Neural cell (in vitro differentiated cells): ENCODE data around the gene MLH1. TPM values are rescaled to one million over a fixed set of nuclear protein-coding genes. Genes with fewer than 3 reads are reported as not detected.

Source experiments
- H2AFZ ChIP-seq: fragments of 200-600, 300-800 bp; sonication (generic), shearing (Covaris generic); 2 replicates; pipeline ENCODE4 v1.6.0; 2014; ENCODE audit warnings: low read depth, mild to moderate bottlenecking, antibody characterized with exemption, low read length, moderate library complexity
- H3F3A ChIP-seq: fragments of 200-600 bp; shearing (Covaris generic); 2 replicates; pipeline ENCODE4 v1.6.1; 2016; ENCODE audit warnings: mild to moderate bottlenecking, moderate library complexity, mixed read lengths, antibody characterized with exemption, low read length; ENCODE audit not compliant: insufficient read depth, poor library complexity, severe bottlenecking
- H3K27ac ChIP-seq: fragments of 200-600, 300-800 bp; sonication (generic), shearing (Covaris generic); 2 replicates; pipeline ENCODE4 v1.5.1; 2014; ENCODE audit warnings: mild to moderate bottlenecking, low read length, moderate library complexity
- H3K27me3 ChIP-seq: fragments of 300-800, 200-600 bp; sonication (generic), shearing (Covaris generic); 2 replicates; pipeline ENCODE4 v1.6.0; 2014; ENCODE audit warnings: mild to moderate bottlenecking, low read depth, low read length, moderate library complexity; ENCODE audit not compliant: insufficient read depth
- H3K36me3 ChIP-seq: fragments of 300-800, 200-600 bp; sonication (generic), shearing (Covaris generic); 2 replicates; pipeline ENCODE4 v1.5.1; 2014; ENCODE audit warnings: mild to moderate bottlenecking, antibody characterized with exemption, low read length, moderate library complexity; ENCODE audit not compliant: insufficient read depth
- H3K4me2 ChIP-seq: fragments of 300-800, 200-600 bp; sonication (generic), shearing (Covaris generic); 2 replicates; pipeline ENCODE4 v1.6.0; 2014; ENCODE audit warnings: mild to moderate bottlenecking, low read length
- H3K4me3 ChIP-seq: fragments of 300-800, 200-600 bp; sonication (generic), shearing (Covaris generic); 2 replicates; pipeline ENCODE4 v1.5.1; 2014; ENCODE audit warnings: mild to moderate bottlenecking, low read length, moderate library complexity
- H3K79me2 ChIP-seq: fragments of 200-600 bp; shearing (Covaris generic); replicated peaks from 2 replicates; pipeline ENCODE4 v1.6.0; 2014; ENCODE audit warnings: mild to moderate bottlenecking, low read length, moderate library complexity; ENCODE audit not compliant: insufficient read depth
- H3K9ac ChIP-seq: fragments of 300-800, 200-600 bp; sonication (generic), shearing (Covaris generic); 2 replicates; pipeline ENCODE4 v1.6.1; 2016; ENCODE audit warnings: mild to moderate bottlenecking, low read length, mixed read lengths
- H3K9me2 ChIP-seq: fragments of 200-600 bp; shearing (Covaris generic); 2 replicates; pipeline ENCODE4 v1.6.1; 2016; ENCODE audit warnings: mild to moderate bottlenecking, low read length, mixed read lengths; ENCODE audit not compliant: insufficient read depth
- H3K9me3 ChIP-seq: fragments of 200-600, 300-800 bp; sonication (generic), shearing (Covaris generic); 2 replicates; pipeline ENCODE4 v1.6.1; 2016; ENCODE audit warnings: mild to moderate bottlenecking, mixed run types, low read length, moderate library complexity, mixed read lengths
- H4K20me1 ChIP-seq: fragments of 200-600 bp; shearing (Covaris generic); 2 replicates; pipeline ENCODE4 v1.6.1; 2016; ENCODE audit warnings: mild to moderate bottlenecking, mixed run types; ENCODE audit not compliant: insufficient read depth
- CTCF ChIP-seq: fragments of 450-650 bp; IDR thresholded peaks from 2 replicates; pipeline ENCODE4 v1.5.1; 2014; ENCODE audit warnings: antibody characterized with exemption, mild to moderate bottlenecking, moderate library complexity; ENCODE audit not compliant: poor library complexity, severe bottlenecking
- EP300 ChIP-seq: fragments of 450-650 bp; conservative IDR thresholded peaks from 2 replicates; pipeline ENCODE4 v1.6.1; 2014; ENCODE audit warnings: antibody characterized with exemption, mild to moderate bottlenecking, moderate library complexity; ENCODE audit not compliant: poor library complexity, severe bottlenecking
- EZH2 ChIP-seq: fragments of 200-600, 300-800 bp; shearing (Covaris generic), sonication (generic); IDR thresholded peaks from 2 replicates; pipeline ENCODE4 v1.6.1; 2014; ENCODE audit warnings: antibody characterized with exemption, low read length, borderline replicate concordance, mild to moderate bottlenecking; ENCODE audit not compliant: insufficient read depth, poor library complexity, severe bottlenecking
- MXI1 ChIP-seq: fragments of 450-650 bp; conservative IDR thresholded peaks from 2 replicates; pipeline ENCODE4 v1.6.1; 2014; ENCODE audit warnings: antibody characterized with exemption, mild to moderate bottlenecking; ENCODE audit not compliant: poor library complexity, severe bottlenecking
- POLR2AphosphoS5 ChIP-seq: IDR thresholded peaks from 2 replicates; pipeline ENCODE4 v1.6.1; 2012
- RAD21 ChIP-seq: fragments of 450-650 bp; conservative IDR thresholded peaks from 2 replicates; pipeline ENCODE4 v1.6.1; 2014; ENCODE audit warnings: antibody characterized with exemption, mild to moderate bottlenecking, moderate library complexity
- SMC3 ChIP-seq: fragments of 450-650 bp; conservative IDR thresholded peaks from 2 replicates; pipeline ENCODE4 v1.6.1; 2014; ENCODE audit warnings: antibody characterized with exemption, mild to moderate bottlenecking, moderate library complexity; ENCODE audit not compliant: poor library complexity
- TAF1 ChIP-seq: IDR thresholded peaks from 2 replicates; pipeline ENCODE4 v1.6.1; 2012; ENCODE audit warnings: low read depth
- polyA plus RNA-seq: library from polyadenylated mRNA; depleted of rRNA; stranded (reverse); fragments of >200 nt; gene quantifications from 2 replicates; pipeline ENCODE4 v1.2.3, GENCODE V29; 2014
- TF ChIP-seq, protein P1 (sequence below): IDR thresholded peaks from 2 replicates; pipeline ENCODE4 v1.6.1; 2012; ENCODE audit warnings: borderline replicate concordance

MLH1 gene
- polyA plus RNA-seq, 1 donor from 2014 or later, result 73.7 TPM

- TF ChIP-seq POLR2AphosphoS5 (no peak), EZH2 (no peak), SMC3 (no peak), TAF1 (no peak), MXI1 (no peak), RAD21 (no peak), EP300 (no peak), CTCF (no peak)
- TF ChIP-seq, protein P1, sequence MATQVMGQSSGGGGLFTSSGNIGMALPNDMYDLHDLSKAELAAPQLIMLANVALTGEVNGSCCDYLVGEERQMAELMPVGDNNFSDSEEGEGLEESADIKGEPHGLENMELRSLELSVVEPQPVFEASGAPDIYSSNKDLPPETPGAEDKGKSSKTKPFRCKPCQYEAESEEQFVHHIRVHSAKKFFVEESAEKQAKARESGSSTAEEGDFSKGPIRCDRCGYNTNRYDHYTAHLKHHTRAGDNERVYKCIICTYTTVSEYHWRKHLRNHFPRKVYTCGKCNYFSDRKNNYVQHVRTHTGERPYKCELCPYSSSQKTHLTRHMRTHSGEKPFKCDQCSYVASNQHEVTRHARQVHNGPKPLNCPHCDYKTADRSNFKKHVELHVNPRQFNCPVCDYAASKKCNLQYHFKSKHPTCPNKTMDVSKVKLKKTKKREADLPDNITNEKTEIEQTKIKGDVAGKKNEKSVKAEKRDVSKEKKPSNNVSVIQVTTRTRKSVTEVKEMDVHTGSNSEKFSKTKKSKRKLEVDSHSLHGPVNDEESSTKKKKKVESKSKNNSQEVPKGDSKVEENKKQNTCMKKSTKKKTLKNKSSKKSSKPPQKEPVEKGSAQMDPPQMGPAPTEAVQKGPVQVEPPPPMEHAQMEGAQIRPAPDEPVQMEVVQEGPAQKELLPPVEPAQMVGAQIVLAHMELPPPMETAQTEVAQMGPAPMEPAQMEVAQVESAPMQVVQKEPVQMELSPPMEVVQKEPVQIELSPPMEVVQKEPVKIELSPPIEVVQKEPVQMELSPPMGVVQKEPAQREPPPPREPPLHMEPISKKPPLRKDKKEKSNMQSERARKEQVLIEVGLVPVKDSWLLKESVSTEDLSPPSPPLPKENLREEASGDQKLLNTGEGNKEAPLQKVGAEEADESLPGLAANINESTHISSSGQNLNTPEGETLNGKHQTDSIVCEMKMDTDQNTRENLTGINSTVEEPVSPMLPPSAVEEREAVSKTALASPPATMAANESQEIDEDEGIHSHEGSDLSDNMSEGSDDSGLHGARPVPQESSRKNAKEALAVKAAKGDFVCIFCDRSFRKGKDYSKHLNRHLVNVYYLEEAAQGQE, result no peak
- Histone ChIP-seq H3K4me3 (no peak overlapping the region), H3K9ac (peak overlapping the region; percentile 50), H3K79me2 (no peaks in the 10 kb centered on the region), H3K4me2 (no peak overlapping the region), H3K9me3 (no peaks in the 10 kb centered on the region), H3F3A (no peaks in the 10 kb centered on the region), H2AFZ (peak overlapping the region; percentile 60), H3K27me3 (no peaks in the 10 kb centered on the region), H3K9me2 (no peaks in the 10 kb centered on the region), H3K36me3 (no peaks in the 10 kb centered on the region), H3K27ac (peak overlapping the region; percentile 86), H4K20me1 (no peaks in the 10 kb centered on the region)
Measured at GRCh38 chr3:36969085-36969484, 24.2 kb upstream of the MLH1 start.

DNA sequence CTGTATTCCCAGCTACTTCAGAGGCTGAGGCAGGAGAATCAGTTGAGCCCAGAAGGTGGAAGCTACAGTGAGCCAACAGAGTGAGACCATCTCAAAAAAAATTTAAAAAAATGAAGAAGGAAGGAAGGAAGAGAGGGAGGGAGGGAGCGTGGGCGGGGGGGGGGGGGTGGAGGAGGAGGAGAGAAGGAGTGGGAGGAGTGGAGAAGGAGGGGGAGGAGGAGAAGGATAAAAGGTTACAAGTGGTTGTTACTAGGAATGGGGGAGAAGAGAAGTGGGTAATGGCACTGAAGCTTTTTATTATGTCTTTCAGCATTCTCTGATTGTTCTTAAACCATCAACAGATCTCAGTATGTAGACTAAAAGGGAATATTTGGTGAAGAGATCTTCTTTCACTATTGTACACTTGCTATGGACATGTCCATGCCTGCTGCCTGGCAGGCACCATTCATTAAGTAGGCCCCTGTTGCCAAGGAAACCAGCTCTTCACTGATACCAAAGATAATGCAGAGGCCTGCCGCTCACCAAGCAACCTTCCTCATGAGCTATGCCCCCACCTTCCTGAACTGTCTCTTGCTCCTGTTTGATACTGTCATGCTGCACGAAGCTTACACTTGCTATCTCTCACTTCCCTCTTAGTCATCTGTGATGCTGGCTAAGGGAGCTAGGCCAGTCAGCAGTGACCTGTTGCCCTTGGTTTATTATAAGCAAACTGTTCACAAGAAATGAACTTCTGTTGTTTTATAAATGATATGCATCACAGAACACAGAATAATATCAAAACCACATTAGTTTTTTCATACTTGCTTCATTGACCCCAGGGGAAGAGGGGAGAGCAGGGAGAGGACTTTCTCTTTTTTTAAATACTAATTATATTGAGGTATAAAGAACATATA is 23.5 kb upstream of the MLH1 start:
- TF ChIP-seq, protein P1, result peak; percentile 63
- no peak for TF ChIP-seq POLR2AphosphoS5
- peak; percentile 32 for TF ChIP-seq RAD21
- peak; percentile 55 for TF ChIP-seq MXI1
- TF ChIP-seq TAF1, result no peak
- peak; percentile 67 for TF ChIP-seq EP300
- TF ChIP-seq SMC3, result peak; percentile 34
- peak overlapping the region; percentile 84 for H3K4me2 ChIP-seq

More for the DNA sequence above, 23.5 kb upstream of the MLH1 start:
- Histone ChIP-seq H3K79me2 (no peaks in the 10 kb centered on the region), H3K27ac (peak overlapping the region; percentile 86), H3F3A (no peaks in the 10 kb centered on the region), H3K9me2 (no peaks in the 10 kb centered on the region), H3K27me3 (no peaks in the 10 kb centered on the region), H3K9ac (peak overlapping the region; percentile 50), H3K4me3 (peak overlapping the region; percentile 37), H3K36me3 (no peaks in the 10 kb centered on the region), H4K20me1 (no peaks in the 10 kb centered on the region), H3K9me3 (no peaks in the 10 kb centered on the region), H2AFZ (peak overlapping the region; percentile 60)
